NAMALWA (cell line): ENCODE results near the gene BRWD1.

Experiments
- DNase-seq: peaks from one replicate; pipeline ENCODE4 v3.0.0-alpha.2; 2015; ENCODE audit warnings: low spot score

BRWD1 gene

DNA sequence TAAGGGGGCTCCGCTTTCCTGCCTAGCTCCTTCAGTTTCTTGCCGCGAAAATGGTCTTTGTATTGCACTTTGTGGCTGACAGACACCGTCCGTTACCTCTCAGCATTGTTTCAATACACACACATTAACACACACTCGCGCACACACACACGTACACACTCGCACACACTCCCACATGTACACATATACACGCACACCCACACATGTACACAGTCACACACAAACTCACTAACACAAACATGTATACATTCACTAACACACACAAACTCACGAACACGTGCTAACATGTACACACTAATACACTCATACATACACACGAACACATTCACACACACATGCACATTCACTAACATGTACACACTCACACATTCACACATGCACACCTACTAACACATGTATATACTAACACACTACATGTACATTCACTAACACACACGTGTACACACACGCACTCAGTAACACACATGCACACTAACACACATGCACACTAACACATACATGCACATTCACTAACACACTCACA lies 179.1 kb downstream of the BRWD1 start:
- DNase-seq = no peak
